ENCODE measurements around the gene BICD1. TPM values are rescaled to one million over a fixed set of nuclear protein-coding genes. Genes with fewer than 3 reads are reported as not detected.

Gene BICD1
- polyA plus RNA-seq, 1 of the 3 experiments (the other 2 are of a cell fraction), result 12.1 TPM

DNA sequence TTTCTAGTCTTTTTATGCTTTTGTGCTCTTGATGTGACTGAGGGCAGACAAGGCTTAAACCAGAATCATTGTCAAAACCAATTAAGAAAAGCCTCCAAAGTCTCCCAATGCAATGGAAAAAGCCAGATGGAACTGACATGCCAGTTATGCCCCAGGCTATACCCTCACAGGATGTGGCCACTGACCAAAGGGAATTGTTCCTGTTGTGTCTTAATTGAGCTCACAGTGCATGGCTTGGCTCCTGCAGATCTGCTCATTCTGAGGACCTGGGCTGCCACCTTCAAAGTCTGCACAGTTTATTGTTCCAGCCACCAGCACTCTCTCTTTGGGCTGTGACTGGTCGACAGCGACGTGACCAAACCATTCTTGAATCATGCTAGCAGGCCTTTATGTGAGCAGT is 17.1 kb upstream of the BICD1 start:
- H3K4me3 ChIP-seq (ENCODE audit: low read depth in 2 of 2, low read length in 1 of 2), result no peak overlapping the region
- WGBS (ENCODE audit: low lambda C conversion rate), result 54% methylated on average over 3 of the region's 3 CpGs
- H3K9me2 ChIP-seq, result no peaks in the 10 kb centered on the region
- H3K4me2 ChIP-seq, result no peak overlapping the region
- H3K36me3 ChIP-seq (replicated peaks in 1 of 2; ENCODE audit: control insufficient read depth in 1 of 2, insufficient read depth in 2 of 2, low read length in 1 of 2), result no peaks in the 10 kb centered on the region
- peak; percentile 83 for DNase-seq
- no peak overlapping the region for H3K9ac ChIP-seq
- peaks cover 0 to 14% of the 10 kb centered on the region in 2 experiments; a peak in 2 of 4 replicates for H3K4me1 ChIP-seq (ENCODE audit: control insufficient read depth in 1 of 2, insufficient read depth in 2 of 2, low read depth in 1 of 2, low read length in 1 of 2)
- no peaks in the 10 kb centered on the region for H3K79me2 ChIP-seq (ENCODE audit: insufficient read depth)
- POLR2A ChIA-PET, result interaction anchor here (0.6 to 2.3 kb wide), 4 partner anchors 17 to 436 kb away, joined by 3 to 11 read pairs (median 4); partner anchors contain the start of gene BICD1
- TF ChIP-seq MXI1 (IDR thresholded peaks at IDR 0.05; ENCODE audit: low read depth, low read length) (peak; percentile 52; the same call in 1 of the 2 replicates), RAD21 (IDR thresholded peaks at IDR 0.05; ENCODE audit: low read length) (peak; percentile 41), GATA2 (CRISPR knock-in tag; IDR thresholded peaks at IDR 0.05) (peak; percentile 69), NRF1 (IDR thresholded peaks at IDR 0.05; ENCODE audit: low read depth, low read length) (no peak), IRF3 (IDR thresholded peaks at IDR 0.05; ENCODE audit: low read depth, low read length) (no peak), TCF12 (IDR thresholded peaks at IDR 0.05) (peak; percentile 70; the same call in 1 of the 2 replicates), FOXM1 (IDR thresholded peaks at IDR 0.05; ENCODE audit: low read depth) (no peak), SMC3 (IDR thresholded peaks at IDR 0.05; ENCODE audit: low read depth, low read length) (no peak), YY1 (IDR thresholded peaks at IDR 0.05; ENCODE audit: low read depth) (no peak), EP300 (IDR thresholded peaks at IDR 0.05; ENCODE audit: borderline replicate concordance in 1 of 2, low read depth in 1 of 2, low read length in 1 of 2) (peak; percentile 8 to 96; a peak in 3 of 4 replicates), POLR2AphosphoS5 (IDR thresholded peaks at IDR 0.05; ENCODE audit: low read depth, low read length) (peak; percentile 42; the same call in 1 of the 2 replicates), CHD2 (IDR thresholded peaks at IDR 0.05; ENCODE audit: low read length, partially characterized antibody) (peak; percentile 81), FOXJ3 (CRISPR knock-in tag; IDR thresholded peaks at IDR 0.05) (peak; percentile 97), RCOR1 (IDR thresholded peaks at IDR 0.05; ENCODE audit: low read length) (peak; percentile 90)
- TF ChIP-seq, protein P1, sequence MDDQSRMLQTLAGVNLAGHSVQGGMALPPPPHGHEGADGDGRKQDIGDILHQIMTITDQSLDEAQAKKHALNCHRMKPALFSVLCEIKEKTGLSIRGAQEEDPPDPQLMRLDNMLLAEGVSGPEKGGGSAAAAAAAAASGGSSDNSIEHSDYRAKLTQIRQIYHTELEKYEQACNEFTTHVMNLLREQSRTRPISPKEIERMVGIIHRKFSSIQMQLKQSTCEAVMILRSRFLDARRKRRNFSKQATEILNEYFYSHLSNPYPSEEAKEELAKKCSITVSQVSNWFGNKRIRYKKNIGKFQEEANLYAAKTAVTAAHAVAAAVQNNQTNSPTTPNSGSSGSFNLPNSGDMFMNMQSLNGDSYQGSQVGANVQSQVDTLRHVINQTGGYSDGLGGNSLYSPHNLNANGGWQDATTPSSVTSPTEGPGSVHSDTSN (IDR thresholded peaks at IDR 0.05), result peak; percentile 68
- TF ChIP-seq, protein P2, sequence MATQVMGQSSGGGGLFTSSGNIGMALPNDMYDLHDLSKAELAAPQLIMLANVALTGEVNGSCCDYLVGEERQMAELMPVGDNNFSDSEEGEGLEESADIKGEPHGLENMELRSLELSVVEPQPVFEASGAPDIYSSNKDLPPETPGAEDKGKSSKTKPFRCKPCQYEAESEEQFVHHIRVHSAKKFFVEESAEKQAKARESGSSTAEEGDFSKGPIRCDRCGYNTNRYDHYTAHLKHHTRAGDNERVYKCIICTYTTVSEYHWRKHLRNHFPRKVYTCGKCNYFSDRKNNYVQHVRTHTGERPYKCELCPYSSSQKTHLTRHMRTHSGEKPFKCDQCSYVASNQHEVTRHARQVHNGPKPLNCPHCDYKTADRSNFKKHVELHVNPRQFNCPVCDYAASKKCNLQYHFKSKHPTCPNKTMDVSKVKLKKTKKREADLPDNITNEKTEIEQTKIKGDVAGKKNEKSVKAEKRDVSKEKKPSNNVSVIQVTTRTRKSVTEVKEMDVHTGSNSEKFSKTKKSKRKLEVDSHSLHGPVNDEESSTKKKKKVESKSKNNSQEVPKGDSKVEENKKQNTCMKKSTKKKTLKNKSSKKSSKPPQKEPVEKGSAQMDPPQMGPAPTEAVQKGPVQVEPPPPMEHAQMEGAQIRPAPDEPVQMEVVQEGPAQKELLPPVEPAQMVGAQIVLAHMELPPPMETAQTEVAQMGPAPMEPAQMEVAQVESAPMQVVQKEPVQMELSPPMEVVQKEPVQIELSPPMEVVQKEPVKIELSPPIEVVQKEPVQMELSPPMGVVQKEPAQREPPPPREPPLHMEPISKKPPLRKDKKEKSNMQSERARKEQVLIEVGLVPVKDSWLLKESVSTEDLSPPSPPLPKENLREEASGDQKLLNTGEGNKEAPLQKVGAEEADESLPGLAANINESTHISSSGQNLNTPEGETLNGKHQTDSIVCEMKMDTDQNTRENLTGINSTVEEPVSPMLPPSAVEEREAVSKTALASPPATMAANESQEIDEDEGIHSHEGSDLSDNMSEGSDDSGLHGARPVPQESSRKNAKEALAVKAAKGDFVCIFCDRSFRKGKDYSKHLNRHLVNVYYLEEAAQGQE (IDR thresholded peaks at IDR 0.05; ENCODE audit: low read depth, low read length), result no peak
- H3K9me3 ChIP-seq, result no peaks in the 10 kb centered on the region
- H3F3A ChIP-seq (replicated peaks; ENCODE audit: insufficient read depth), result no peaks in the 10 kb centered on the region
- no peak overlapping the region for H2AFZ ChIP-seq (ENCODE audit: low read depth)
- H4K20me1 ChIP-seq (ENCODE audit: insufficient read depth), result no peaks in the 10 kb centered on the region
- H3K27me3 ChIP-seq (ENCODE audit: insufficient read depth), result no peaks in the 10 kb centered on the region
- peak overlapping the region; percentile 27 to 96; a peak in 3 of 4 replicates for H3K27ac ChIP-seq (ENCODE audit: low read depth in 2 of 2, low read length in 1 of 2)
- CTCF ChIA-PET, result interaction anchor here (0.6 to 5.0 kb wide), 5 partner anchors 13 to 211 kb away, joined by 4 to 21 read pairs (median 5); partner anchors contain the start of gene BICD1
